HG03558 (cell line): ENCODE measurements around the gene PIM3.

Source experiments
- ATAC-seq: cut with Tn5 transposase; IDR thresholded peaks from one replicate; pipeline ENCODE4 v1.9.1; 2021; ENCODE audit warnings: moderate number of reproducible peaks; ENCODE audit not compliant: unreplicated experiment; ENCODE audit errors: extremely low read depth

Gene PIM3

DNA sequence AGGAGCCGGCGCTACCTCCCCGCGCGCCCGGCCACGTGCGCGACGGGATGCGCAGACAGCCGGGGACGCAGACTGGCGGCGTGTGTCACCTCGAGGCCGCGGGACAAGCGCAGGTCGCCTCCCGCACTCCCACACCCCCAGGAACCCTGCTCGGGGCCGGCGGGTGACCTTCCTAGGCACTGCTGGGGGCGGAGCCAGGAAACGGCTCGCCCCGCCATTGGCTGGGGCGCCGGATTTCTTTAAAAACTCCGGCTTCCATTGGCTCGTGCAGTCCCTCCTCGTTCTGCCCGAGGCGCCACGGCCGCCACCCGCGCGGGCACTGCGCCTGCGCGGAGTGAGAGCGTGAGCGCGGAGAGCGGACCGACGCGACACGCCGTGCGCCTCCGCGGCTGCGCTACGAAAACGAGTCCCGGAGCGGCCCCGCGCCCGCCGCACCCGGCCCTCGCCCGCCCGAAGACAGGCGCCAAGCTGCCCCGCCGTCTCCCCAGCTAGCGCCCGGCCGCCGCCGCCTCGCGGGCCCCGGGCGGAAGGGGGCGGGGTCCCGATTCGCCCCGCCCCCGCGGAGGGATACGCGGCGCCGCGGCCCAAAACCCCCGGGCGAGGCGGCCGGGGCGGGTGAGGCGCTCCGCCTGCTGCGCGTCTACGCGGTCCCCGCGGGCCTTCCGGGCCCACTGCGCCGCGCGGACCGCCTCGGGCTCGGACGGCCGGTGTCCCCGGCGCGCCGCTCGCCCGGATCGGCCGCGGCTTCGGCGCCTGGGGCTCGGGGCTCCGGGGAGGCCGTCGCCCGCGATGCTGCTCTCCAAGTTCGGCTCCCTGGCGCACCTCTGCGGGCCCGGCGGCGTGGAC lies at the start of gene PIM3:
PIM3 (plus strand) TSS at position 614 of the 846 bp plus-strand sequence; CDS start at position 790, 176 bp downstream.
- peak; percentile 32 for ATAC-seq

DNA sequence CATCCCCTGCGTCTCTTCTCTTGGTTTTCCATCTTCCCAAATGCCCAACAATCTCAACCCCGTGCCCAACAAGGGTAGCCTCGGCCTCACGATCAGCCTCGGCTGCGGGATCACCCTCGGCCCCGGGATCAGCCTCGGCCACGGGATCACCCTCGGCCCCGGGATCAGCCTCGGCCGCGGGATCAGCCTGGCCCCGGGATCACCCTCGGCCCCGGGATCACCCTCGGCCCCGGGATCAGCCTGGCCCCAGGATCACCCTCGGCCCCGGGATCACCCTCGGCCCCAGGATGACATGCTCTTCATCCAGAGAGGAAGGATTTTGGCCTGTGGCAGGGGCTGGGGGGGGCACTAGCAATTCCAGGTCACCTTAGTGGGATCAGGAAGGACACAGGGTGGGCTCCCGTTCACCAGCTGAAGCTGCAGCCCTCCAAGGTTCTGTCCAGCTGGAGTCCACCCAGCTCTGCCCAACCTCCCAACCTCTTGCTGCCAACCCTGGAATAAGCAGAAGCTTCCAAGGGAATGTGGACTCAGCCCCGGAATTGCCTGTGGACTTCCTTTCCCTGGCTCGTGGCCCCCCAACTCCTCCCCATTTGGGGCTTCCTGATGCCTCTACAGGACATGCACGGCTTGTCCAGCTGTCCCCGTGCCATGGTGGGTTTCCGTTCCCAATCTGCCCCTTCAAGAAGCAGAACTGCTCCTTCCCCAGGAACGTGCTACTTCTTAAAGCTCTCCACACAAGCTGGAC lies 48.5 kb upstream of the PIM3 start:
- ATAC-seq: no peak

DNA sequence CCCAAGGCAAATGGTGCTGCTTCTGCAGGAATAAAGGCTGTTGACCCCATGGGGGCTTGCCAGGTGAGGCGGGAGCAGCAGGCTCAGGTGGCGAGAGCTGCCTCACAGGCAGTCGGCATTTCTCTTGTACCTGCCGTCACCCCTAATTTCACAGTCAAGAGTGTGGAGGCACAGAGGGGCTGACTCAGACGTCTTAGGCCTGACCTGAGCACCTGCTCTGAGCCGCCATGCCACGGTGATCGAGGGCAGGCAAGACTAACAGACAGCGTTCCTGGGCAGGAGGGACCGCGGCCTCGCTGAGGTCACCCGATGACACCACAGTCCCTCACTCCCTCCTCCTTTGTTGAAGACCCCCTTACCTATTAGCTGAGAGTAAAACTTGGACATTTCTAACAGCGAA lies 47.5 kb upstream of the PIM3 start:
- no peak for ATAC-seq

DNA sequence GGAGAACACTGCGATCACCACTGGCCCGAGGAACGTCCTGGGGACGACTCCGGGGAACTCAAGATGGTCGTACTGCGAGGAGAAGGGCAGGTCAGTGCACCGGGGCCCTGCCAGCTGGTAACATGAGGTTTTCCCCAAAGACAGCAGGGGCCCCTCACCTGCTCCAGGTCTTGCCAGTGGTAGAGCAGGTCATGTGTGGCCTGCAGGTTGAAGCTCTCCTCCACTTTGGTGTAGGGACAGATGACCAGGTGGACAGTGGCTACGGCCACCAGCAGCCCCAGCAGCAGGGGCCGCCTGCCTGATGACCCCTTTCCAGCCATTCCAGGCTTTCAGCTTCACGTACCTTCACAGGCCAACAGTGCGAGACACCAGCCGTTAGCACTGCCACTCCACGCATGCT lies 47.1 kb upstream of the PIM3 start:
- ATAC-seq: no peak

DNA sequence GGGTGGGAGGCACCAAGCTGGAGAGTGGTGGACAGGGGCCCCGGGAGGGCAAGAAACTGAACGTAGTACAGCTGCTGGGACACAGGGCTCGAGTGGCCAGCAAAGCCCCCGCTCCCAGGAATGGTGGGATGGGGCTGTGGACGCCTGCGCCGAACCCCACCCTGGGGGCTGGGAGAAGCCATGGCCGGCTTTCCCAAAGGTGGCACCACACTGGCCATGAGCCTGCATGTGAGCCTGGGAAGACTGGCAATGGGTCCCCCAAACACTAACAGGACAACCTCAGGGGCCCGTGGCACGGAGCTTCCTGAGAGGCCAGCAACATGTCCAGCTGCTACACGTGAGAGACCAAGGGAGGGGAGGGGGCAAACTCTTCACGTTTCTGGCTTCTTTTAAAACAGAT lies 46.3 kb upstream of the PIM3 start:
- ATAC-seq: no peak

DNA sequence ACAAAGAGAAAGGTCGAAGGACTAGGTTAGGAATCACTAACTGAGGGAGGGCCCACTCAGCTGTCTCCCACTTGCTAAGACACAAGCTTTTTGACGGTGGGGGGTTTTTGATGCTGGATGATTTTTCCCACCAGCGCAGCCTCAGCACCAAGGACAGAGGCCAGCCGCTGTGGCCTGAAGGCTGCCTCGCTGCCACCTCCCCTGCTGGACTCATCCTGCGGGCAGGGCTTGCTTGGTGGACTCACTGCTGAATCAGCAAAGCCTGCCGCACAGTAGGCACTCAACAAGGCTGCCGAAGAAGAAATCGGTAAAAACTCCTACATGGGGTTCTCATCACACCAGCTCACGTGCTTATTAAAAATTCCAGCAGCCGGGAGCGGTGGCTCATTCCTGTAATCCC lies 45.0 kb upstream of the PIM3 start:
- no peak for ATAC-seq

DNA sequence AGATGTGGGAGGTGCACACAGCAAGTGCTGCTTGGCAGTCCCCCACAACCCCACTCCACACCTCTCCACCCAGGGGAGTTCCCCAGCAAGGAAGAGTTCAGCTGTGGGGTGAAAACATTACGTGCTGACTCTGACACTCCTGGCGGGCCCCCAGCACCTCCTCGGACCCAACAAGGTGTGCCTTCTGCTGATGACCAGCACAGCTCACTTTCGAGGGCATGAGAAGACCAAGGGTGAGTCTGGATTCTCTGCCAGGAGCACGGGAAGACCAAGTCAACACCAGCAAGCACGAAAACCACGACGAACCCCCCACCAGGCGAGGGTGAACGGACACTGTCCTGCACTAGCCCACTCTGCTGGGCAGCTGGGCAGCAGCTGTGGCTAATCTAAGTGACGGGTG lies 43.7 kb upstream of the PIM3 start:
- no peak for ATAC-seq

DNA sequence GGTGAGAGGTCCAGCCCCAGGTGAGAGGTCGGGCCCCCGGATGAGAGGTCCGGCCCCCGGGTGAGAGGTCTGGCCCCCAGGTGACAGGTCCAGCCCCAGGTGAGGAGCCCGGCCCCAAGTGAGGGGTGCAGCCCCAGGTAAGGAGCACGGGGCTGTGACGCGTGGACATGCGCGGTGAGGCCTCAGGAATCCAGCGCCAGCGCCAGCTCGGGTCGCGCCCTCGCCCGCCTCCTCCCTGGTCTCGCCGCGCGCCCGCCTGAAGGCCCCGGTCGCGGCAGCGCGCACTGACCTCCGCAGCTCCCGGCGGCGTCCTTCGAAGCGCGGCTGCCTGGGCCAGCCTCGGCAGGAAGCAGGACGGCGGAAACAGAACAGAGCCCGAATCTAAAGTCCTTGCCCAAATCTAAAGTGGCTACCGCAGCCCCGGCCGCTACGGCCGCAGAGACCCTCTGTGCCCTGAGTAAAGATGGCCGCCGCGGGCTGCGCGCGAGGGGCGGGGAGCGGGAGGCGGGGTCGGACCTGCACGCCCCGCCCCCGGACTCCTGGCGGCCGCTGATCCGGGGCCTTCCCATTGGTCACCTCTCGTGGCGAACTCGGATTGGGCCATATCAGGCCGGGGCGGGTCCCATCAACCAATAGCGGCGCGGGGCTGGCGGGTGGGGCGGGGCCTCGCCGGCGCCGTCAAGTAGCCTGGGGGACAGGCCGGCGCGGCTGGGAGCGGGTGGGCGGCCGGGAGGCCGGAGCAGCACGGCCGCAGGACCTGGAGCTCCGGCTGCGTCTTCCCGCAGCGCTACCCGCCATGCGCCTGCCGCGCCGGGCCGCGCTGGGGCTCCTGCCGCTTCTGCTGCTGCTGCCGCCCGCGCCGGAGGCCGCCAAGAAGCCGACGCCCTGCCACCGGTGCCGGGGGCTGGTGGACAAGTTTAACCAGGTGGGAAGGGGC lies 42.3 kb upstream of the PIM3 start, which contains the start of the genes ALG12 and CRELD2:
ALG12 (minus strand) TSS at position 465 of the 937 bp plus-strand sequence. CDS start 4,673 bp downstream, outside the sequence.
CRELD2 (plus strand) TSS at position 661 of the 937 bp plus-strand sequence; CDS start at position 797, 136 bp downstream.
- peak; percentile 63 for ATAC-seq

DNA sequence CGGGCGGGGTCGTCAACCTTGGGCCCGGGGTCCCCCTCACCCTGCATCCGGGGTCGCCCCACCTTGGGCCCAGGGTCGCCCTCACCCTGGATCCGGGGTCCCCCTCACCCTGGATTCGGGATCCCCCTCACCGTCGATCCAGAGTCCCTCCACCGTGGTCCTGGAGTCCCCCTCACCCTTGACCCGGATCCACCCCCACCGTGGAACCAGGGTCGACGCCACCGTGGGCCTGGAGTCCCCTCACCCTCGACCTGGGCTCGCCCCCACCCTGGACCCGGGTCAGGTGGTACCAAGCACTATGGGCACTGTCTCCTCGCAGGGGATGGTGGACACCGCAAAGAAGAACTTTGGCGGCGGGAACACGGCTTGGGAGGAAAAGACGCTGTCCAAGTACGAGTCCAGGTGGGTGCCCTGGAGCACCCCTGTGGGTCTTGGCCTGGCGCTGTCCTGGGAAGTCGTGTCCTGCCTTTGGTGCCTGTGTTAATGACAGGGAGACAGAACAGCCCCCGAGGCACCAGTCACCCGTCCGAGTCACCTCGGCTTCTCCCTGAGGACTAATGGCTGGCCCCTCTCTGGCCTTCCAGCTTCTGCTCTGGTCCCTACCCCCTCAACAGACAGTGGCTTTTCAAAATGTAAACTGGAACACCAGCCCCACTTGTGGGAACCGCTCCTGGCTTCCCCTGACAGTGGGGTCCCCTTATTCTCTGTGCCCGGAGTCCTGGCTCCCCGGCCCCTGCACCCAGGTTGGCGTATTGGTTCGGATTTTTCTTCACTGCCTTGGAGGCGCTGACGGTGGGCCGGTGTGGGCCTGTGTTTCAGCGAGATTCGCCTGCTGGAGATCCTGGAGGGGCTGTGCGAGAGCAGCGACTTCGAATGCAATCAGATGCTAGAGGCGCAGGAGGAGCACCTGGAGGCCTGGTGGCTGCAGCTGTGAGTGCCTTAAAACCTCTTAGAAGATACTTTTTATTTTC lies 41.4 kb upstream of the PIM3 start:
- no peak for ATAC-seq

DNA sequence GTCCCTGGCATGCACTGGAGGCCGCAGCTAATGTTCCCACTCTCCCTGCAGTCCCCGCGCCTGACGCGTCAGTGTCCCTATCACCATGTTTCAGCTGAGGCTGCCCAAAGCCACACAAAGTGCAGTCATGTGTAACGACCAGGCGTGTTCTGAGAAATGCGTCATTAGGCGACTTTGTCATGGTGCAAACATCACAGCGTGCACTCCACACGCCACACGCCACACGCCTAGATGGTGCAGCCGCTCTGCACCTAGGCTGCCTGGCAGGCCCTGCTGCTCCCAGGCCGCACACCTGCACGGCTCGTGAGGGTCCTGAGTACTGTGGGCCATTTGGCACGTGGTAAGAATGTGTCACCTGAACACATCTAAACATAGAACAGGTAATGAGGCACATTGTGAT lies 39.7 kb upstream of the PIM3 start:
- no peak for ATAC-seq

DNA sequence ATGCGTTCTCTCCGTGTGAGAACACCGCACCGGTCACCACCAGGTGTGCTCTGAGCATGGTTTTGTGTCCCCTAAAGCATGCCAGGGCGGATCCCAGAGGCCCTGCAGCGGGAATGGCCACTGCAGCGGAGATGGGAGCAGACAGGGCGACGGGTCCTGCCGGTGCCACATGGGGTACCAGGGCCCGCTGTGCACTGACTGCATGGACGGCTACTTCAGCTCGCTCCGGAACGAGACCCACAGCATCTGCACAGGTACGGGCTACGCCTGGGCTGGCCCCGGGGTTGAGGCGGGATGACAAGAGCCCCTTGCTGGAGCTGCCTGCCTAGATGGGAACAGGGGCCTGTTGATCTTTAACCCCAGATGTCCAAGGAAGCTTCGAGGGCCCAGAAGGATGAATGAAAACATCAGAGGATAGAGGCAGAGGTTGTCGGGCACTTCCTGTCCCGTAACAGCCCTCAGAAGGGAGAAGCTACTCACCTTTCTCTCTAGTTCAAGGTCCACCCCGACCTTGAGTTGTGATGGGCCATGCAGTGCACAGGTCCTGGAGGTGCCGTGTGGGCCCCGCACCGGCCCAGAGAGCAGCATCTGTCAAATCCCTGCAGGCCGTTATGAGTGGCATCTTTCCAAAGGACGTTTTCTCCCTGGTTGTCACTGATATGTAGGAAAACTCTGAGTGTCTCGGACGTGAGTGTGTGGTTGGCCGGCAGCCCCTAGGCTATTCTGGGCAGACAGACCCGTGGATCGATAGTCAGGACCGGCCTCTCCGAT lies 38.9 kb upstream of the PIM3 start:
- no peak for ATAC-seq

DNA sequence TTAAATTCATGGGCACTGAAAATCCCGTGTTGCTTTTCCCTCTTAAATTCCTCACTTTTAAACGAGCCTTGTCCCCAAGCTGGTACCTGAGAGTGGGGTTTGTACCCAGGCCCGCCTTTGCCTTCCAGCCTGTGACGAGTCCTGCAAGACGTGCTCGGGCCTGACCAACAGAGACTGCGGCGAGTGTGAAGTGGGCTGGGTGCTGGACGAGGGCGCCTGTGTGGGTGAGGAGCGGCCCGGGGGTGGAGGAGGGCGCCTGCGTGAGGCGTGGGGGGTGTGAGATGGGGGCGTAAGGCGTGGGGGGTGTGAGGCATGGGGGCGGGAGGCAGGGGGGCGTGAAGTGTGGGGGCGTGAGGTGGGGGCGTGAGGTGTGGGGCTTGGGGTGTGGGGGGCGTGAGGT lies 38.1 kb upstream of the PIM3 start:
- no peak for ATAC-seq

DNA sequence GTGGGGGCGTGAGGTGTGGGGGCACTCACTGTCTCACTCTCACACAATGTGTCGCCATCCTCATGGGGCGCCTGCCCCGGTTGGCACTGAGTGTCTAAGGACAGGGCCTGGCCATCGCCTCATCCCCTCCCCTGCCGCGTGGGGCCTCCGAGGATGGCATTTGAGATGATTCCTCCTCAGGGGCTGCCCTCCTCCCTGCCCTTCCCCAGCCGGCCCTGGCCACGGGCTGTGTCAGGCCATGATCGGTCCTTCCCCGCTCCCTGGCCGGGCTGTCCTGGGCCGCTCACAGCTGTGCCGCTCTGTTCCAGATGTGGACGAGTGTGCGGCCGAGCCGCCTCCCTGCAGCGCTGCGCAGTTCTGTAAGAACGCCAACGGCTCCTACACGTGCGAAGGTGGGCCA lies 37.6 kb upstream of the PIM3 start:
- no peak for ATAC-seq

DNA sequence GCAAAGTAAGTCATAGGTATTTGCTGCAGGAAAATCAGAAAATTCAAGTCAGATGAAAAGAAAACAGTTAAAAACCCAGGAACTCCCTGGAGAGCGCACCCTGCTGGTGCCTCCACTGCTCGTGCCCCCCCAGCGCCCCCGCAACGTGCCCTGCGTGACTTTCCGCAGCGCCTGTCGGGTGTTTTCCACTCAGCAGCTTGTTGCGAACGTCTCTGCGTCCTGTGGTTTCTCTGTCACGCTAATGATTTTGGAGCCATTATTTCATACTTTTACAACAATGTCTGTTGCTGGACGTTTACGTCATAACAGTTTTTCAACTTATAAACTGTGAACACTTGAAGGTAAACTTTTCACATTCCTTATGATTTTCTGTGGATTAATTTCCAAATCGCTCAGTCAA lies 37.1 kb upstream of the PIM3 start:
- no peak for ATAC-seq

DNA sequence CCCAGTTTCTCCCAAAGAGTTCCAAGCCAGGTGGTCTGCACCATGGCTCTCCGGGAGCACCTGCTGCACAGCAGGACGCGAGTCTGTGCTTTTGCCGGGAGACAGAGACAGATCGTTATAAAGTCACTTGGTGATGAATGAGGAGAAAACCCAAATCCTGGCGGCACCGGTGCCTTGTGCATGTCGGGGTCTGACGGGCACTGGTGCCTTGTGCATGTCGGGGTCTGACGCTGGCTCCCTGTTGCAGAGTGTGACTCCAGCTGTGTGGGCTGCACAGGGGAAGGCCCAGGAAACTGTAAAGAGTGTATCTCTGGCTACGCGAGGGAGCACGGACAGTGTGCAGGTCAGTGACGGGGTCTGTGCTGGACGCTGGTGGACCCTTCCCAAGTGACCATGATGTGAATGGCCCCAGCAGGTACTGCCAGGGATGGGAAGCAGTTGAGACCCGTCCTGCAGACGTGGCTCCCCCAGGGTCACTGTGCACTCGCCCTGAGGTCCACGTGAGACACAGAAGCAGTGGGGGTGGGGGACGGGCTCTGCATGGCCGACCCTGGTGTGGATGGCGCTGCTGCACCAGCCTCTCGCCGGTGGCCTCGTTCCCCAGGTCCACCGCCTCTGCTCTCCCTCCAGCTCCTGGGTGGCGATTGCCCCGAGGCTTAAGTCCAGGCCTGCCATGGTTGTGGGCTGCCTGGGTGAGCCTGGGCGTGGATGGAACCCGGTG lies 36.3 kb upstream of the PIM3 start:
- ATAC-seq: no peak

DNA sequence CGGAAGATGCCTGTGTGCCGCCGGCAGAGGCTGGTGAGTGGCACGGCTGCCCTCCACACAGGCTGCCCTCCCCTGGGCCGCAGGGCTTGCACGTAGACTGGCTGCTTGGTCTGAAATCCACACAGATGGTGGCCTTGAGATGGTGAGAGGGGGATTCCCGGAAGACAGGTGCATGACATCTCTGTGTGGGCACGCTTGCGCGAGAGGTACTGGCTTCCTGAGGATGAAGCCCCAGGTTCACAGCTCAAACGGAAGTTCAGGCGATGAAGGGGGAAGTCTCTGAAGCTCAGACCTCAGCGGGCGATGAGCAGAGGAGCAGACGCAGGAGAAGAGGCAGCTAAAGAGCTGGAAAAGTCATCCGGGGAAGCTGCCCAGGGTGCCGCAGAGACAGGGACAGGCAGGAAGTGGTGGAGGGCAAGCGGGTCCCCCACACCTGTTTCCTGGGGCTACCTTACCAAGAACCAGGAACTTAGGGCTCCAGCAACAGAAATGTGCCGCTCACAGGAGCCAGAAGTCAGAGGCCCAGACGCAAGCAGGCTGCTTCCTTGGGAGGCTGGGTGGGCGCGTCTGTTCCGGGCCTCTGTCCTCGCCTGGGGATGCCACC lies 34.9 kb upstream of the PIM3 start:
- no peak for ATAC-seq

DNA sequence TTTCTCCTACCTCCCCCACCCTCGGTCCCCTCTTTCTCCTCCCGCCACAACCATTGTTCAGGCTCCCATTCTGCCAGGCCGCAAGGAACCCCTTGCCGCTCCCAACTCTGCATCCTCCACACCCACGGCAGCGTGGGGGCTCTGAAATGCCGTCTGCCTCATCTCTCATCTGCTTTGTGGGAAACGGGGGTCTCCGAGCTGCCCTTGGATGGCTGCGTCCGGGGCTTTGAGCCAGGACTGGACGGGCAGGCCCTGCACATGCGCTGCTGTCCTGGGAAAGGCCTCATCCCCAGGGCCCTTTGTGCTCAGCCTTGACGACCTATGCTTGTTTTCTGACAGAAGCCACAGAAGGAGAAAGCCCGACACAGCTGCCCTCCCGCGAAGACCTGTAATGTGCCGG lies 33.7 kb upstream of the PIM3 start:
- no peak for ATAC-seq
